ENCODE results near the gene SUCLG2.

The SUCLG2 gene

DNA sequence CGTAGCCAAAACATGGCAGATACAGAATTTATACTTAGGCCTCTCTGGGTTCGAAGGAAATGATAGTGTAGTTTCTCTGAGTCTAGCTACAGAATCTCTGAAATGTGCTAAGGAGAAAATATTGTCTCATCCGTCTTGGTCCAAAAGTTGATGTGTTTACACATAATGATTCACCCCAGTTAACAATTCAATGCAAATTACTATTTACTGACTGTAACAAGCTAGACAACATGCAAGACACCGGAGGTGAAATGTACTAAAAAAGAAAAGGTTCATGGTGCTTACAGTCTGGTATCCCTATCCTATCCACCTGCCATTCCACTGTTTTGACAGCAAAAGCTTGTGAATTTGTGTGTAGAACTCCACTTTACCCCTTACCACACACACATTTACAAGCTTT is 146.8 kb downstream of the SUCLG2 start:
- H3K36me3 Mint-ChIP-seq (ENCODE audit: insufficient read depth): peaks cover 17% of the 10 kb centered on the region

GRCh38 chr3:67500709-67501108 is 153.7 kb downstream of the SUCLG2 start:
- Mint-ChIP-seq H3K4me1 (no peaks in the 10 kb centered on the region), H3K36me3 (ENCODE audit: insufficient read depth) (peaks cover 21% of the 10 kb centered on the region), H3K27ac (ENCODE audit: low read depth) (no peak overlapping the region), H3K4me3 (no peak overlapping the region), H3K9me3 (no peaks in the 10 kb centered on the region), H3K27me3 (no peaks in the 10 kb centered on the region)
- DNase-seq (ENCODE audit: low spot score in 2 of 2) (no peak), ATAC-seq (replicated peaks; ENCODE audit: extremely low read depth, poor library complexity, severe bottlenecking) (no peak)

More for the DNA sequence above, 146.8 kb downstream of the SUCLG2 start:
- H3K9me3 Mint-ChIP-seq: no peaks in the 10 kb centered on the region
- DNase-seq (ENCODE audit: low spot score in 2 of 2) (no peak), ATAC-seq (replicated peaks; ENCODE audit: extremely low read depth, poor library complexity, severe bottlenecking) (no peak)
- H3K27ac Mint-ChIP-seq (ENCODE audit: low read depth): no peak overlapping the region
- no peaks in the 10 kb centered on the region for H3K4me1 Mint-ChIP-seq
- H3K4me3 Mint-ChIP-seq: no peak overlapping the region
- H3K27me3 Mint-ChIP-seq: no peaks in the 10 kb centered on the region

GRCh38 chr3:67497746-67498145 is 156.7 kb downstream of the SUCLG2 start:
- no peaks in the 10 kb centered on the region for H3K4me1 Mint-ChIP-seq
- H3K9me3 Mint-ChIP-seq: no peaks in the 10 kb centered on the region
- peaks cover 27% of the 10 kb centered on the region for H3K36me3 Mint-ChIP-seq (ENCODE audit: insufficient read depth)
- H3K27ac Mint-ChIP-seq (ENCODE audit: low read depth): no peak overlapping the region
- ATAC-seq (replicated peaks; ENCODE audit: extremely low read depth, poor library complexity, severe bottlenecking) (no peak), DNase-seq (ENCODE audit: low spot score in 2 of 2) (no peak)
- H3K27me3 Mint-ChIP-seq: no peaks in the 10 kb centered on the region
- no peak overlapping the region for H3K4me3 Mint-ChIP-seq

- Mint-ChIP-seq H3K27ac (ENCODE audit: low read depth) (peak overlapping the region; percentile 49), H3K4me1 (no peaks in the 10 kb centered on the region)
- ATAC-seq (replicated peaks; ENCODE audit: extremely low read depth, poor library complexity, severe bottlenecking): no peak
These were observed 158.7 kb downstream of the SUCLG2 start for GRCh38 chr3:67495751-67496150.

GRCh38 chr3:67493808-67494207 is 160.6 kb downstream of the SUCLG2 start:
- H3K4me3 Mint-ChIP-seq: no peak overlapping the region
- H3K27ac Mint-ChIP-seq (ENCODE audit: low read depth): no peak overlapping the region
- DNase-seq (ENCODE audit: low spot score in 2 of 2): no peak
- no peaks in the 10 kb centered on the region for H3K27me3 Mint-ChIP-seq
- ATAC-seq (replicated peaks; ENCODE audit: extremely low read depth, poor library complexity, severe bottlenecking): no peak
- no peaks in the 10 kb centered on the region for H3K9me3 Mint-ChIP-seq
- H3K4me1 Mint-ChIP-seq: no peaks in the 10 kb centered on the region
- H3K36me3 Mint-ChIP-seq (ENCODE audit: insufficient read depth): peaks cover 34% of the 10 kb centered on the region

More at GRCh38 chr3:67495751-67496150, 158.7 kb downstream of the SUCLG2 start:
- DNase-seq (ENCODE audit: low spot score in 2 of 2): no peak
- H3K9me3 Mint-ChIP-seq: no peaks in the 10 kb centered on the region
- H3K4me3 Mint-ChIP-seq: no peak overlapping the region
- H3K36me3 Mint-ChIP-seq (ENCODE audit: insufficient read depth): peaks cover 34% of the 10 kb centered on the region
- no peaks in the 10 kb centered on the region for H3K27me3 Mint-ChIP-seq

GRCh38 chr3:67490658-67491057 is 163.8 kb downstream of the SUCLG2 start:
- DNase-seq (ENCODE audit: low spot score in 2 of 2): no peak
- Mint-ChIP-seq H3K27ac (ENCODE audit: low read depth) (no peak overlapping the region), H3K9me3 (no peaks in the 10 kb centered on the region), H3K4me3 (no peak overlapping the region), H3K36me3 (ENCODE audit: insufficient read depth) (peaks cover 26% of the 10 kb centered on the region), H3K4me1 (no peaks in the 10 kb centered on the region), H3K27me3 (no peaks in the 10 kb centered on the region)
- ATAC-seq (replicated peaks; ENCODE audit: extremely low read depth, poor library complexity, severe bottlenecking): no peak

DNA sequence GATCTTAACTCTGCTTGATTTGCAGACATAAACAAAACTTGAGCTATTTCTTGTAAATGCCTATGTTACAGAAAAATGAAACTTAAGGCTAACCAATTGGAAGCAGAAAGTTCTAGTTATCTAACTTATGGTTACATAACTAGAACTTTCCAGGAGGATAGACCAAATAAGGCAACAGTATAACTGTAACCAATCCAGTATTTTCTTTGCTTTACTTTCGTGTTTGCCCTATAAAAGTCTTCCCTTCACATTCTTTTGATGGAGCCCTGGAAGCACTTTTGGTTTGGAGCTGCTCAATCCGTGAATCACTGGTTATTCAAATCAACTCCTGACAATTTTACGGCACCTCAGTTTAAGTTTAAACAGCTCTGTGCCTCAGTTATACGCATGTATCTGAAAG is 164.6 kb downstream of the SUCLG2 start:
- Mint-ChIP-seq H3K36me3 (ENCODE audit: insufficient read depth) (peaks cover 21% of the 10 kb centered on the region), H3K27ac (ENCODE audit: low read depth) (no peak overlapping the region), H3K4me3 (no peak overlapping the region), H3K9me3 (no peaks in the 10 kb centered on the region), H3K27me3 (no peaks in the 10 kb centered on the region), H3K4me1 (peaks cover under 1% of the 10 kb centered on the region)
- ATAC-seq (replicated peaks; ENCODE audit: extremely low read depth, poor library complexity, severe bottlenecking): no peak
- no peak for DNase-seq (ENCODE audit: low spot score in 2 of 2)

GRCh38 chr3:67487564-67488114 is 166.8 kb downstream of the SUCLG2 start:
- Mint-ChIP-seq H3K4me1 (peaks cover 9% of the 10 kb centered on the region), H3K36me3 (ENCODE audit: insufficient read depth) (peaks cover 18% of the 10 kb centered on the region), H3K27ac (ENCODE audit: low read depth) (no peak overlapping the region), H3K27me3 (no peaks in the 10 kb centered on the region), H3K4me3 (no peak overlapping the region), H3K9me3 (no peaks in the 10 kb centered on the region)
- ATAC-seq (replicated peaks; ENCODE audit: extremely low read depth, poor library complexity, severe bottlenecking) (no peak), DNase-seq (ENCODE audit: low spot score in 2 of 2) (no peak)

DNA sequence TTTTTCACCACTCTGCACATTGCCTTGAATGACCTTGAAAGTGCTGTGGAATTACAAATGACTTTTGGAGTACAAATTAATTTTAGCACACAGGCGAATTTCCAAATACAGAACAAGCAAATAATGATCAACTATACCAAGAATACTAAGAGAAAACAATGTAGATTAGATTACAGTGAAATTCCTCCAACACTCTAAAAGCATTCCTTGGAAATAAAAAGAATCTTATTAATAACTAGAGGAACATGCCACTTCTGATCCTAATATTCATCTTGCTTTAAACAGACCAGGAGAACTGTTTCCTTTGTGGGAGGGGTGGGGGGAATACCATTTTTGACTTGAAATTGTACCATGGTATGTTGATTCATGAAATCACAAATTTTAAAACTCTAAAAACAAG is 167.5 kb downstream of the SUCLG2 start:
- Mint-ChIP-seq H3K4me3 (no peak overlapping the region), H3K27me3 (no peaks in the 10 kb centered on the region), H3K4me1 (peaks cover 9% of the 10 kb centered on the region), H3K36me3 (ENCODE audit: insufficient read depth) (peaks cover 16% of the 10 kb centered on the region), H3K9me3 (no peaks in the 10 kb centered on the region), H3K27ac (ENCODE audit: low read depth) (no peak overlapping the region)
- DNase-seq (ENCODE audit: low spot score in 2 of 2) (no peak), ATAC-seq (replicated peaks; ENCODE audit: extremely low read depth, poor library complexity, severe bottlenecking) (no peak)

DNA sequence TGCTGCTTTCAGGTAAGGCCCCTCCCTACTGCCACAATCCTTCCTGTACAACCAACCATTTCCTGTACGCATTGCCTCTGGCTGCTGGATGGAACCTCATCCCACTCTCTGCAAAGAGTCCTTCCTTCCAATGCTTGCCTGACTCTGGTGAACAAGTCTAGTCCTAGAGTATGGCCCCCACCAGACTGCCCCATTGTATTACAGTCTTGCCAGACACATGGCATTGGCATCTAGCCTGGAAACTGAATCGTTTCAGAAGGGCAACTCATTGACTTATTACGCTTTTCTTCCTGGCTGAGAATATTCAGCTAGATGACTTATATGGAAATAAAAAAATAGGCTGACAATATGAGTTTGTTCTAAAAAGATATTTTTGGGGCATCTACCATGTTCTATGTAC is 170.3 kb downstream of the SUCLG2 start:
- peaks cover 10% of the 10 kb centered on the region for H3K36me3 Mint-ChIP-seq (ENCODE audit: insufficient read depth)

DNA sequence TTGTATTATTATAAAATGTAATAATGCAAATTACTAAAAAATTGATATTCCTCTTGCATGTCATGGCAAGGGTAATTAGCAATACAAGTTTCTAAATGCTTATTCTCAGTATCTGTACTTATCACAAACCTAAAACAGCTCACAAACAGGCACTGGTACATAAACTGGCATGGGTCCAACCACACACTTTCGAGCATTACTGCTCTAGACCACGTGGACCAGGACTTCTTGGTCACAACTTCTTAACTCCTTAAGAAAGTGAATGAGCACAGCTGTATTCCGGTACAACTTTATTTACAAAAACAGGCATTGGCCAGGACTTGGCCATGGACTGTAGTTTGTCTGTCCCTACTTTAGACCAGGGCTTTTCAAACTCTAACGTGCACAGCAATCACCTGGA is 173.3 kb downstream of the SUCLG2 start:
- no peak overlapping the region for H3K27ac Mint-ChIP-seq (ENCODE audit: low read depth)
- DNase-seq (ENCODE audit: low spot score in 2 of 2): no peak
- H3K9me3 Mint-ChIP-seq: no peaks in the 10 kb centered on the region
- peaks cover 9% of the 10 kb centered on the region for H3K4me1 Mint-ChIP-seq
- H3K27me3 Mint-ChIP-seq: no peaks in the 10 kb centered on the region
- no peak for ATAC-seq (replicated peaks; ENCODE audit: extremely low read depth, poor library complexity, severe bottlenecking)
- peaks cover 10% of the 10 kb centered on the region for H3K36me3 Mint-ChIP-seq (ENCODE audit: insufficient read depth)
- no peak overlapping the region for H3K4me3 Mint-ChIP-seq

More for the DNA sequence above, 170.3 kb downstream of the SUCLG2 start:
- no peaks in the 10 kb centered on the region for H3K27me3 Mint-ChIP-seq
- ATAC-seq (replicated peaks; ENCODE audit: extremely low read depth, poor library complexity, severe bottlenecking) (no peak), DNase-seq (ENCODE audit: low spot score in 2 of 2) (no peak)
- H3K4me3 Mint-ChIP-seq: no peak overlapping the region
- peaks cover 9% of the 10 kb centered on the region for H3K4me1 Mint-ChIP-seq
- no peak overlapping the region for H3K27ac Mint-ChIP-seq (ENCODE audit: low read depth)
- no peaks in the 10 kb centered on the region for H3K9me3 Mint-ChIP-seq

- H3K9me3 Mint-ChIP-seq: no peaks in the 10 kb centered on the region
- no peak overlapping the region for H3K4me3 Mint-ChIP-seq
- H3K4me1 Mint-ChIP-seq: no peaks in the 10 kb centered on the region
- no peak for ATAC-seq (replicated peaks; ENCODE audit: extremely low read depth, poor library complexity, severe bottlenecking)
- H3K36me3 Mint-ChIP-seq (ENCODE audit: insufficient read depth): peaks cover 11% of the 10 kb centered on the region
- H3K27ac Mint-ChIP-seq (ENCODE audit: low read depth): no peak overlapping the region
- no peaks in the 10 kb centered on the region for H3K27me3 Mint-ChIP-seq
- DNase-seq (ENCODE audit: low spot score in 2 of 2): no peak
These were observed 176.0 kb downstream of the SUCLG2 start for GRCh38 chr3:67478423-67478822.

DNA sequence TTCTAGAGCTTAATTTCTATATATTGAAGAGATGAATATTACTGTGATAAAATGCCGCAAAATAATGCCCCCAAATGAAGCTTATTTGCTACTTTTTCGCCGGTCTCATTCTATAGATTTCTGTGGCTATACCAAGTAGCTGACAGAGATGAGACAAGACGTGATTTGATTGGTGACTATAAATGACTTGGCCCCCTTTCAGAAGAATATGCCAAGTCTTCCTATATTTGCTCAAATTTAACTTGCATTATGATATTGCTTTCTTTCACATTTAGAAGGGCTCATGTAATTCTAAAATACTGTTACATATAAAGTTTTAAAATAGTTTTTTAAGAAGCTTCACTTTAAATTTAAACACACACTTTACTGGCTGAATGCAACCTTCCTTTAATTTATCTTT is 180.1 kb downstream of the SUCLG2 start:
- H3K9me3 Mint-ChIP-seq: no peaks in the 10 kb centered on the region
- H3K36me3 Mint-ChIP-seq (ENCODE audit: insufficient read depth): peaks cover 8% of the 10 kb centered on the region
- no peaks in the 10 kb centered on the region for H3K4me1 Mint-ChIP-seq
- H3K27ac Mint-ChIP-seq (ENCODE audit: low read depth): no peak overlapping the region
- no peaks in the 10 kb centered on the region for H3K27me3 Mint-ChIP-seq
- no peak overlapping the region for H3K4me3 Mint-ChIP-seq
- DNase-seq (ENCODE audit: low spot score in 2 of 2): no peak
- no peak for ATAC-seq (replicated peaks; ENCODE audit: extremely low read depth, poor library complexity, severe bottlenecking)

Data from central memory CD8-positive, alpha-beta T cell (primary cell).